ENCODE data around the gene ZC3H10.
"Not testable (repeated sequence)": the region's sequence is repeated elsewhere in the genome, so short reads cannot be mapped to it uniquely, and the experiment has no call there.

The ZC3H10 gene

GRCh38 chr12:56156464-56157200, 38.6 kb downstream of the ZC3H10 start:
- not testable (repeated sequence) for DNase-seq

GRCh38 chr12:56157201-56158028, 39.3 kb downstream of the ZC3H10 start:
- peak; percentile 49 for DNase-seq

- peak; percentile 88 for DNase-seq
Observed at GRCh38 chr12:56158029-56158925, 40.2 kb downstream of the ZC3H10 start, which contains the start of gene MYL6. Gene MYL6 (plus strand): TSS chr12:56158359. CDS start chr12:56158402, 43 bp downstream.

- peak; percentile 45 for DNase-seq
Observed at GRCh38 chr12:56158926-56159461, 40.9 kb downstream of the ZC3H10 start.

GRCh38 chr12:56159482-56160192, 41.6 kb downstream of the ZC3H10 start:
- DNase-seq: no peak

- no peak for DNase-seq
Observed at GRCh38 chr12:56160193-56160763, 42.2 kb downstream of the ZC3H10 start.

- no peak for DNase-seq
Observed at GRCh38 chr12:56160894-56161689, 43.0 kb downstream of the ZC3H10 start.

- no peak for DNase-seq
Observed at GRCh38 chr12:56161690-56162351, 43.8 kb downstream of the ZC3H10 start.

GRCh38 chr12:56162468-56163290, 44.6 kb downstream of the ZC3H10 start:
- DNase-seq: no peak

- no peak for DNase-seq
Observed at GRCh38 chr12:56163533-56164344, 45.7 kb downstream of the ZC3H10 start.

- DNase-seq: no peak
Observed at GRCh38 chr12:56164345-56164729, 46.3 kb downstream of the ZC3H10 start.

GRCh38 chr12:56165369-56165768, 47.3 kb downstream of the ZC3H10 start:
- DNase-seq: no peak

GRCh38 chr12:56169229-56169759, 51.2 kb downstream of the ZC3H10 start:
- DNase-seq: no peak

- no peak for DNase-seq
Observed at GRCh38 chr12:56172839-56173238, 54.8 kb downstream of the ZC3H10 start.

Data from DMS 273 treated with DMSO at 0.1 percent for 48 hours (cell line).